ENCODE measurements around the gene ENPP1.

DNA sequence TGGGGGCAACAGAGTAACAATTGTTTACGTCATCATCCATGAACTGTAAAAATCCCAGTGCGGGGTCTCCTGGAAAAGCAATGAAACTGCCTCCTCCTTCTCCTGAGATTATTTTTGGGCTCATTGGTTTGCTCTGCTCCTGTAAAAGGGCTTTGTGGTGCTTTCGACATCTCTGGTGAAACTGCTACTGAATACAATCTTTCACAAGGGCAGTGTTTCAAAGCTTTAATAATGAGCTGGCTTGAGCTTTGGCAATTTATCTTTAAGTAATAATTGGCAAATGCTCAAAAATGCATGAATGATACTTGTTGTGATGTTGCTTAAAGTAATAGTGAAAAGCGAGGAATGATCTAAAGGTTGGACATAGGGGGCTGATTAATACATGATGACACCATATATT lies 43.5 kb upstream of the ENPP1 start:
- no peak for TF ChIP-seq POLR2A (IDR thresholded peaks at IDR 0.05)
- TF ChIP-seq, protein P1, sequence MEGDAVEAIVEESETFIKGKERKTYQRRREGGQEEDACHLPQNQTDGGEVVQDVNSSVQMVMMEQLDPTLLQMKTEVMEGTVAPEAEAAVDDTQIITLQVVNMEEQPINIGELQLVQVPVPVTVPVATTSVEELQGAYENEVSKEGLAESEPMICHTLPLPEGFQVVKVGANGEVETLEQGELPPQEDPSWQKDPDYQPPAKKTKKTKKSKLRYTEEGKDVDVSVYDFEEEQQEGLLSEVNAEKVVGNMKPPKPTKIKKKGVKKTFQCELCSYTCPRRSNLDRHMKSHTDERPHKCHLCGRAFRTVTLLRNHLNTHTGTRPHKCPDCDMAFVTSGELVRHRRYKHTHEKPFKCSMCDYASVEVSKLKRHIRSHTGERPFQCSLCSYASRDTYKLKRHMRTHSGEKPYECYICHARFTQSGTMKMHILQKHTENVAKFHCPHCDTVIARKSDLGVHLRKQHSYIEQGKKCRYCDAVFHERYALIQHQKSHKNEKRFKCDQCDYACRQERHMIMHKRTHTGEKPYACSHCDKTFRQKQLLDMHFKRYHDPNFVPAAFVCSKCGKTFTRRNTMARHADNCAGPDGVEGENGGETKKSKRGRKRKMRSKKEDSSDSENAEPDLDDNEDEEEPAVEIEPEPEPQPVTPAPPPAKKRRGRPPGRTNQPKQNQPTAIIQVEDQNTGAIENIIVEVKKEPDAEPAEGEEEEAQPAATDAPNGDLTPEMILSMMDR (IDR thresholded peaks at IDR 0.05): no peak

Measured in uterus (tissue), 2 donors.